ENCODE data around the gene PADI2. TPM values are rescaled to one million over a fixed set of nuclear protein-coding genes. Genes with fewer than 3 reads are reported as not detected.
"Not testable (repeated sequence)": the region's sequence is repeated elsewhere in the genome, so short reads cannot be mapped to it uniquely, and the experiment has no call there.

PADI2 gene
- total RNA-seq, 2 experiments from 2014 or later, result not detected

GRCh38 chr1:17067465-17068240 is 51.6 kb downstream of the PADI2 start:
- ChIA-PET CTCF (interaction anchor here (0.7 kb wide), 1 partner anchor 30 kb away, joined by 5 read pairs; no protein-coding TSS in a partner anchor), POLR2A (no interaction called here)

- ChIA-PET POLR2A (no interaction called here), CTCF (interaction anchor here (0.7 kb wide), 1 partner anchor 31 kb away, joined by 5 read pairs; no protein-coding TSS in a partner anchor)
Observed at GRCh38 chr1:17067069-17067426, 52.2 kb downstream of the PADI2 start.

- ChIA-PET POLR2A (no interaction called here), CTCF (interaction anchor here (0.7 to 1.3 kb wide), 2 partner anchors 55 to 206 kb away, joined by 4 read pairs; no protein-coding TSS in a partner anchor)
Observed at GRCh38 chr1:17066361-17067068, 52.7 kb downstream of the PADI2 start.

- POLR2A ChIA-PET, result no interaction called here
- CTCF ChIA-PET, result interaction anchor here (1.3 kb wide), 1 partner anchor 56 kb away, joined by 4 read pairs; no protein-coding TSS in a partner anchor
Observed at GRCh38 chr1:17065666-17066065, 53.6 kb downstream of the PADI2 start.

- CTCF ChIA-PET, POLR2A ChIA-PET: not testable (repeated sequence)
Observed at GRCh38 chr1:17062751-17063150, 56.5 kb downstream of the PADI2 start.

- CTCF ChIA-PET, result no interaction called here
Observed at GRCh38 chr1:17061892-17062291, 57.4 kb downstream of the PADI2 start.

GRCh38 chr1:17061486-17061885 is 57.8 kb downstream of the PADI2 start:
- ChIA-PET POLR2A (no interaction called here), CTCF (interaction anchor here (1.0 kb wide), 1 partner anchor 449 kb away, joined by 3 read pairs; no protein-coding TSS in a partner anchor)

More at GRCh38 chr1:17061892-17062291, 57.4 kb downstream of the PADI2 start:
- POLR2A ChIA-PET, result no interaction called here

- POLR2A ChIA-PET, result no interaction called here
- CTCF ChIA-PET, result interaction anchor here (0.5 to 1.0 kb wide), 2 partner anchors 166 to 448 kb away, joined by 3 read pairs; no protein-coding TSS in a partner anchor
Observed at GRCh38 chr1:17060306-17060749, 58.9 kb downstream of the PADI2 start.

GRCh38 chr1:17059391-17060305 is 59.6 kb downstream of the PADI2 start:
- ChIA-PET POLR2A (no interaction called here), CTCF (interaction anchor here (0.5 kb wide), 1 partner anchor 166 kb away, joined by 3 read pairs; no protein-coding TSS in a partner anchor)

GRCh38 chr1:17056551-17056950 is 62.7 kb downstream of the PADI2 start:
- POLR2A ChIA-PET, result no interaction called here
- CTCF ChIA-PET, result no interaction called here

GRCh38 chr1:17055801-17056200 is 63.5 kb downstream of the PADI2 start:
- POLR2A ChIA-PET, result no interaction called here
- CTCF ChIA-PET, result no interaction called here

GRCh38 chr1:17053685-17054410 is 65.4 kb downstream of the PADI2 start, which contains the start of gene SDHB:
TSS of gene SDHB (minus strand) at chr1:17054032. CDS start at chr1:17054019, 13 bp downstream.
- POLR2A ChIA-PET, result interaction anchor here (0.9 kb wide), 1 partner anchor 149 kb away, joined by 3 read pairs; no protein-coding TSS in a partner anchor
- CTCF ChIA-PET, result no interaction called here

GRCh38 chr1:17053086-17053684 is 66.1 kb downstream of the PADI2 start:
- POLR2A ChIA-PET, result no interaction called here
- CTCF ChIA-PET, result interaction anchor here (0.7 kb wide), 1 partner anchor 9 kb away, joined by 3 read pairs; no protein-coding TSS in a partner anchor

GRCh38 chr1:17052641-17053040 is 66.6 kb downstream of the PADI2 start:
- POLR2A ChIA-PET, result no interaction called here

GRCh38 chr1:17052038-17052437 is 67.2 kb downstream of the PADI2 start:
- ChIA-PET CTCF (interaction anchor here (0.7 kb wide), 1 partner anchor 8 kb away, joined by 3 read pairs; no protein-coding TSS in a partner anchor), POLR2A (no interaction called here)

More at GRCh38 chr1:17052641-17053040, 66.6 kb downstream of the PADI2 start:
- CTCF ChIA-PET, result interaction anchor here (0.7 kb wide), 1 partner anchor 8 kb away, joined by 3 read pairs; no protein-coding TSS in a partner anchor

GRCh38 chr1:17047924-17048323 is 71.3 kb downstream of the PADI2 start:
- ChIA-PET POLR2A (no interaction called here), CTCF (no interaction called here)

GRCh38 chr1:17046334-17046657 is 73.0 kb downstream of the PADI2 start:
- ChIA-PET POLR2A (no interaction called here), CTCF (interaction anchor here (1.0 kb wide), 1 partner anchor 26 kb away, joined by 4 read pairs; no protein-coding TSS in a partner anchor)

- POLR2A ChIA-PET, result no interaction called here
- CTCF ChIA-PET, result interaction anchor here (1.0 kb wide), 1 partner anchor 25 kb away, joined by 4 read pairs; no protein-coding TSS in a partner anchor
Observed at GRCh38 chr1:17045634-17046333, 73.5 kb downstream of the PADI2 start.
